ENCODE measurements around the gene EPHB1.

Gene EPHB1

DNA sequence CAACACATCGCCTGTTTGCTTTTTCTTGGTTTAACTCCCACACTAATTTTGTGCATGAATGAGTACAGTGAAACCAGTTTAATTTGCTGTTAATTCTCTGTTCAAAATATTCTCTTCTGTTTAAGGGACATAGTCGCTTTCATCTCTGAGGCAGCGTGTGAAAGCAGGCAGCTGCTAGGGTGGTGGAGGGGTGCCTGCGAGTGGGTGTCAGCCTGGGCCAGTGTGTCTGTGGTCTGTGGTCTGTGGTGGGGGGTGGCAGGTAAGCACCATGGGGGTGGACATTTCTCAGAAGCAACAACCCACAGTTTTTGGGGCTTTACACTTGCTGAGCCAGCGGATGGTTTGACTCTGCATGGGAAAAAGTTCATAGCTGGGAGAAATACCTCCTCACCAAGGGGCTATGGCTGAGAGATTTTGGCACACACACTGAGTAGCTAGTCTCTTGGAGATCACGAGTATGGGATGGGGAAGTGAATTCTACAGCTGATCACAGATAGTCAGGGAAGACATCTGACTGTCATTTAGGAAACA lies 109.2 kb downstream of the EPHB1 start:
- H3K27me3 Mint-ChIP-seq, result no peaks in the 10 kb centered on the region

DNA sequence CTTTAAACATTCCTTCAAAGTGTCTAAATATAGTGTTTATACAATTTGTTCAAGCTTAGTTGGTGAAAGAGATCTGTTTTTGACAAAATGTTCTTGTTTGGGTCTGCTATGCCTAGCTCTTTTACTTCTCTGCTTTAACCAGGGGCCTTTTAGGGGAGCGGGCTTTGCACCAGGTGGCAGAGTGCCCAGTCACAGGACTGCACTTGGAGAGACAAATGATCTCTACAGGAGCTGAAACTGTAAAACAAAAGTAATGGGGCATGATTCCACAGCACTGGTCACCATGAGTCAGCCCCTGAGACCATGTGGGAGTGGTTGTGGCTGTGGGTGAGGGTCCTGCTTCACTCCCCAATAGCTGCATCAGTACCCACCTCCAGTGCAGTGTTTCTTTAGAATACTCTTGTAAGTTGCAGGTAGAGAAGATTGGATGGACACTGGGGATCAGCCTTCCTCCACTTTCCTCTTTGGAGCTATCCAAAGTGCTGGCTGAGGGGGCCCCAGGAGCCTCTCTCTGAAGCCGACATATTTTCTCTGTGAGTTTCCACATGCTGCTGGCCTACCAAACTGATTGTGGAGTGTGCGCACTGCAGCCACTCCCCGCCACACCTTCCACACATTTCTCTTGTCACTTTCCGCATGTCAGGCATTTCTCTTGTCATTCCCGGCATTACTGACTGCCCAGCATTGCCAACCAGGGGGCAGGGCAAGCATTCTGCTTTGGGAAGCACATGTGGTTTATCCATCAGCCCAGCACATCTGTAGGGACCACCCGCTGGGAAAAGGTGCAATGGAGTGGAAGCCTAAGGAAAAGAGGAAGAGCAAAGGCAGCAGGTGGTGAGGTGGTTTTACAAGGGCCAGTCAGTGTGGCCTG lies 110.0 kb downstream of the EPHB1 start:
- Mint-ChIP-seq H3K36me3 (ENCODE audit: low read depth) (no peaks in the 10 kb centered on the region), H3K27me3 (no peaks in the 10 kb centered on the region)

More for the DNA sequence above, 109.2 kb downstream of the EPHB1 start:
- Mint-ChIP-seq H3K4me3 (no peak overlapping the region), H3K9me3 (no peaks in the 10 kb centered on the region), H3K36me3 (ENCODE audit: low read depth) (no peaks in the 10 kb centered on the region), H3K4me1 (ENCODE audit: low read depth) (peaks cover 8% of the 10 kb centered on the region), H3K27ac (no peak overlapping the region)

DNA sequence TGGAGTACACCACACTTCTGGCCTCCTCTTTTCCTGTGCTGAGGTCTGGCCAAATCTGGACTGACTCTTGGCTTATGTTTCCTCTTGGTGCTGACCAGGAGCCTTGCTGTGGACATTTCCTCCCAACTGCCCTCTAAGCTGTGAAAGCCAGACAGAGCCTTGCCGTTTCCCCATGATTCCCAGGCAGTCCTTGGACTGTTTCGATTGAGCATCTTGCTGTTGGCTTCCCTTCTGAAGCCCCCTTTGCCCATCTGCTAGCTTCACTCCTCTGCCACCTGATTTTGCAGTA lies 110.5 kb downstream of the EPHB1 start:
- Mint-ChIP-seq H3K27me3 (no peaks in the 10 kb centered on the region), H3K4me1 (ENCODE audit: low read depth) (peaks cover 8% of the 10 kb centered on the region), H3K27ac (no peak overlapping the region)

More for the DNA sequence above, 110.0 kb downstream of the EPHB1 start:
- no peak overlapping the region for H3K27ac Mint-ChIP-seq
- peaks cover 8% of the 10 kb centered on the region for H3K4me1 Mint-ChIP-seq (ENCODE audit: low read depth)
- H3K4me3 Mint-ChIP-seq, result no peak overlapping the region
- no peaks in the 10 kb centered on the region for H3K9me3 Mint-ChIP-seq

DNA sequence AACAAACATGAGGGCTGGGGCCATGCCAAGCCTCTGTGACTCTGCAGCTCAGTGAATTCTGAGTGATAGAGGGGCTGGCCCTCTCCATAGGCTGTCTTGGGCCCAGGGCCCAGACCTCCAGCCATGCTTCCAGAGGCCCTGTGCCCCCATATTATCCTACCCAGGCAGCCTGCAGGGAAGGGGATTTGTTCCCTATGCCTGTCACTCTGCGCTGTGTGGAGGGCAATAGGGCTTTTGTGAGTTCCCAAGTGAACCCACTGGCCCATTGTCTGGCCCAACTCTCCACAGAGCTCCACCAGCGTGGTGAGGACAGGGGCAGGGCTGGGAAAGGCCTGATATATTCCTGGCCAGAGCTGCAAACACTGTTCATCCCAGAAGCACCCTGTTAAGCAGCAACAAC lies 113.2 kb downstream of the EPHB1 start:
- H3K4me3 Mint-ChIP-seq, result no peak overlapping the region
- peaks cover 8% of the 10 kb centered on the region for H3K4me1 Mint-ChIP-seq (ENCODE audit: low read depth)
- no peaks in the 10 kb centered on the region for H3K27me3 Mint-ChIP-seq
- H3K9me3 Mint-ChIP-seq, result no peaks in the 10 kb centered on the region
- no peaks in the 10 kb centered on the region for H3K36me3 Mint-ChIP-seq (ENCODE audit: low read depth)
- no peak overlapping the region for H3K27ac Mint-ChIP-seq

More for the DNA sequence above, 110.5 kb downstream of the EPHB1 start:
- Mint-ChIP-seq H3K4me3 (no peak overlapping the region), H3K9me3 (no peaks in the 10 kb centered on the region), H3K36me3 (ENCODE audit: low read depth) (no peaks in the 10 kb centered on the region)

DNA sequence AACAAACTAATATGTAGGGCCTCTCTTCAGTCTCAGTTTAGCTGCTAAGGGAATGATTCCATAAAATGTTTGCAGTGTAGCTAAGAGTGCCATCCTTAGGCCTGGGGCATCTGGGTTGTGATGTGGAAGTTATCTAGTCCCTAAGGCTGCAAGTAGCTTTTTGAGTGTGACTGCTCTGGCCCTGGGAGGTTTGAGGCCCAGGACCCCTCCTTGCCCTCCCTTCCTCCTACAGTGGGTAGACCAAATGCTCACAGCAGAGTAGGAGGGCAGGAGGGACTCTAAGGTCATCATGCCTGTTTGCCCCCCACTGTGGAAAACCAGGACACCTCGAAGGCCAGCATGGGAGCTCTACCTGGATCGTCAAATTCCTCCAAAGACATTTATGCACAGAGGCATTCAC lies 115.0 kb downstream of the EPHB1 start:
- no peaks in the 10 kb centered on the region for H3K27me3 Mint-ChIP-seq
- H3K4me1 Mint-ChIP-seq (ENCODE audit: low read depth), result no peaks in the 10 kb centered on the region
- no peak overlapping the region for H3K27ac Mint-ChIP-seq
- no peaks in the 10 kb centered on the region for H3K9me3 Mint-ChIP-seq
- no peaks in the 10 kb centered on the region for H3K36me3 Mint-ChIP-seq (ENCODE audit: low read depth)
- H3K4me3 Mint-ChIP-seq, result no peak overlapping the region

DNA sequence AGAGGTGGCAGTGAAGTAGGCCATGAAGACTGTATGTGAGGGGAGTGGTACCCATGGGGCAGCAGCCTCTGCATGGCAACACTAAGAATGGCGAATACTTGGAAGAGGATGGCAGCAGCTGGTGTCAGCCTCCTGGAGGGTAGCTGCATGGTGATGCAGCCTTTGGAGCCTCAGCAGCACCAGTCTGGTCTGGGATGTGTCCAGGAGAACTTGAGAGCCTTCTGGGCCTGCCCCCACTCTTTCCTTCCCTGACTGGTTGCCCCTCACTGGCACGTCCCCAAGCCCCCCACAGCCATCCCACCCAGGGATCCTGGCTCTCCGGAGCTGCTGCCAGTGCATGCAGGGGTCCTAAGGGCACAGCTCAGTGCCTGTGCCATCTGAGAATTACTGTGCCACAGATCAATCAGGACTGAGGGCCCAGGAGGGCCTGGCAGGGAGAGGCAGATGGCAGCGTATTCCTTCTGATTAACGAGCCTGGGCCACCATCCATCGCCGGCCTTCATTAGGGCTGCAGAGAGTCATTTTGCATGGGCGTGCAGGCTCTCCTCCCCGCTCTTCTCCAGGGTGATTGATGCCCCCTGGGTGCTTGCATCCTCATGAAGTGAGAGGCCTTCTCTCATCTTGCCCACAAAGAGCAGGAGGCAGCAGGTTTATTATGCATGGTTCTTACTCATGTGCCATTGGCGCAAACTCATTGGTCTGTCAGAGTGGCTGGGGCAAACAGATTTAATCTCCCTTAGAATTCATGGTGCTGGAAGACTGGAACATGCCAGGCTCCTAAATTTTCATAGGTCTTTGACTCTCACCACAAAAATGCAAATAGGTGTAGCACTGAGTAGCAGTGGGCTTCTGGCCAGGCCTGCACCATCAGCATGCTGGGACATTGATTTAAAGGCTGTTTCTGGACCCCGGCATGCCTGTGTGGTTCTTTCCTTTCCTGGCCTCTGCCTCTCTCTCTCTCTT lies 116.8 kb downstream of the EPHB1 start:
- no peaks in the 10 kb centered on the region for H3K36me3 Mint-ChIP-seq (ENCODE audit: low read depth)
- no peak overlapping the region for H3K4me3 Mint-ChIP-seq
- H3K9me3 Mint-ChIP-seq, result no peaks in the 10 kb centered on the region
- H3K27me3 Mint-ChIP-seq, result no peaks in the 10 kb centered on the region
- H3K27ac Mint-ChIP-seq, result no peak overlapping the region
- H3K4me1 Mint-ChIP-seq (ENCODE audit: low read depth), result no peaks in the 10 kb centered on the region

DNA sequence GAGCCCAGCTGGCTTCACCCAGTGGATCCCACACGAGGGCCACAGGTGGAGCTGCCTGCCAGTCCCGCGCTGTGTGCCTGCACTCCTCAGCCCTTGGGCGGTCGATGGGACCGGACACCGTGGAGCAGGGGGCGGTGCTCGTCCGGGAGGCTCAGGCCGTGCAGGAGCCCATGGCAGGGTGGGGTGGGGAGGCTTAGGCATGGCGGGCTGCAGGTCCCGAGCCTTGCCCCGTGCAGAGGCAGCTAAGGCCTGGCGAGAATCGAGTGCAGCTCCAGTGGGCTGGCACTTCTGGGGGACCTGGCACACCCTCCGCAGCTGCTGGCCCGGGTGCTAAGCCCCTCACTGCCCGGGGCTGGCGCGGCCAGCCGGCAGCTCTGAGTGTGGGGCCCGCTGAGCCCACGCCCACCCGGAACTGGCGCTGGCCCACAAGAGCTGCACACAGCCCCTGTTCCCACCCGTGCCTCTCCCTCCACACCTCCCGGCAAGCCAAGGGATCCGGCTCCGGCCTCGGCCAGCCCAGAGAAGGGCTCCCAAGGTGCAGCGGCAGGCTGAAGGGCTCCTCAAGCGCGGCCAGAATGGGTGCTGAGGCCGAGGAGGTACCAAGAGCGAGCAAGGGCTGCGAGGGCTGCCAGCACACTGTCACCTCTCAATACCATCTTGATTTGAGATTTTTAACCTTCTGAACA lies 121.4 kb downstream of the EPHB1 start:
- Mint-ChIP-seq H3K27ac (no peak overlapping the region), H3K36me3 (ENCODE audit: low read depth) (no peaks in the 10 kb centered on the region), H3K9me3 (no peaks in the 10 kb centered on the region), H3K4me3 (no peak overlapping the region), H3K27me3 (no peaks in the 10 kb centered on the region), H3K4me1 (ENCODE audit: low read depth) (no peaks in the 10 kb centered on the region)

DNA sequence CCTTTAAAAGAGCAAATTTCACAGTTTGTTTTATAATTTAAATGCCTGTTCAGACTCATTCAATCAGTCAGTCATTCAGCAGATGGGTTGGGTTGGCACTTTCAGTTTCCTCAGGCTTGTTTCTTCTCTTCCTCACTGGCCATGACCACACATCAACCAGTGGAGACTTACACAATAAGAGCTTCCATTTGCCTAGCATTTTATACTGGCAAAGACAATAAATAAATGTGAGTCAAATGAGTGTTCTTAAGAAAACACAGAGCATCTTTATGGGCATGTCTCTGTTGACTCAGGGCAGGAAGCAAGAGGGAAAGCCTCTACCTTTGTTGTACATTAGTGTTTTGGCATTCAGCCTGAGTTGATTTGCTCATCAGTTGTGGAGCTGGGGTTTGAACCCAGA lies 122.6 kb downstream of the EPHB1 start:
- Mint-ChIP-seq H3K27me3 (no peaks in the 10 kb centered on the region), H3K4me3 (no peak overlapping the region), H3K4me1 (ENCODE audit: low read depth) (no peaks in the 10 kb centered on the region), H3K9me3 (no peaks in the 10 kb centered on the region), H3K36me3 (ENCODE audit: low read depth) (no peaks in the 10 kb centered on the region), H3K27ac (no peak overlapping the region)

DNA sequence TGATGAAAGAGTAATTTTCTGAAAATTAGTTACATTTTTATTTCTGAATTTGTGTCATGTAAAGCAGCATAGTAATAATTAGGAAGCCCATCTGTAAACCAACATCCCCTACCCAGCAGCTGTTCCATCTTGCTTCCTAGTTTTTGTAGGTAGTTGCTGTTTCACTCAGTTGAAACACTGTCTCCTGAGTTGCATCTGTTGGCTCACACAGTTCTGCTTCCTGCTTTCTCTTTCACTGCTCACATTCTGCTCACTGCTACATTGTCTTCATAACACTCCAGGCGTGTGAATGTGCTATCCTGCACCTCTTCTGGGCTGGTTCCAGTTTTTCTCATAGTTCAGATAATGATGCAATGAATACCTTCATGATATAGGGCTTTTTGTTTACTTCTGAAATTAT lies 123.4 kb downstream of the EPHB1 start:
- H3K4me1 Mint-ChIP-seq (ENCODE audit: low read depth), result no peaks in the 10 kb centered on the region
- H3K9me3 Mint-ChIP-seq, result no peaks in the 10 kb centered on the region
- no peak overlapping the region for H3K4me3 Mint-ChIP-seq
- no peaks in the 10 kb centered on the region for H3K36me3 Mint-ChIP-seq (ENCODE audit: low read depth)
- H3K27ac Mint-ChIP-seq, result no peak overlapping the region
- H3K27me3 Mint-ChIP-seq, result no peaks in the 10 kb centered on the region

DNA sequence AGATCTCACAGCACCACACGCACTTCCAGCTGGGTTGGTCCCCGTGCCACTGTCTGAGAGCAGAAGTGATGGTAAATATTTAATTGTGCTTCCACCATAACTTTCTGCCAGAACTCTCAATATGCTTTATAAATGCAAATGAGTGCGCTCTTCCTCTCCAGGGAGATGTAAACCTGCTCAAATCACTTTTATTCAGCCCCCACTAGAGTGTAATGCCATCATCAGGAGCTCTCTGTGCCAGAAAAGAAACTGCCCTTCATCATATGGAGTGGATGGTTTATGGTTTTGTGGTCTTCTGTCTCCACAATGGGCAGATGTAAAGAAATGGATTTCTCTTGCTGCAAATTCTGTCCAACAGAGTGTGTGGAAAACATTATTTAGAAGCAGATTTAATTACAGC lies 127.0 kb downstream of the EPHB1 start:
- no peak overlapping the region for H3K4me3 Mint-ChIP-seq
- H3K9me3 Mint-ChIP-seq, result peaks cover 9% of the 10 kb centered on the region
- no peaks in the 10 kb centered on the region for H3K36me3 Mint-ChIP-seq (ENCODE audit: low read depth)
- no peaks in the 10 kb centered on the region for H3K4me1 Mint-ChIP-seq (ENCODE audit: low read depth)
- H3K27ac Mint-ChIP-seq, result no peak overlapping the region
- H3K27me3 Mint-ChIP-seq, result peaks cover 3% of the 10 kb centered on the region

DNA sequence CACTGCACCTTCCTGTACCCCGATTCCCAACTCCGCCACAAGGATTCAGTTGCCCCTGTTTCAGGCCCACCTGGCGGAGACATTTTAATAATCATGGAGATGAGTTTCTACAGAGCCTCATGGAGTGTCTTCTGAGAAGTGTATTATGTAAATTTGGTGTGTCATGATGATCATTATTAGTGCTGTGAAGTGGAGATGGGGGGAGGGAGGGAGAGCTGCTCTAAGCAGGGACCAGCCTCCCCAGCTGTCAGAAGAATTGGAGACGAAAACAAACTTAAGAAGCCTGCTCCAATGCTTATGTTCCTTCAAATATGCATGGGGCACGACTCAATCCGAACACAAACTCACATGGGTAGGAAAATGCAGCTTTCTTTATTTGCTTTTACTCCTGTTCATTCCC lies 127.8 kb downstream of the EPHB1 start:
- peaks cover 9% of the 10 kb centered on the region for H3K9me3 Mint-ChIP-seq
- H3K36me3 Mint-ChIP-seq (ENCODE audit: low read depth), result no peaks in the 10 kb centered on the region
- H3K4me1 Mint-ChIP-seq (ENCODE audit: low read depth), result no peaks in the 10 kb centered on the region
- no peak overlapping the region for H3K4me3 Mint-ChIP-seq
- no peak overlapping the region for H3K27ac Mint-ChIP-seq
- peaks cover 3% of the 10 kb centered on the region for H3K27me3 Mint-ChIP-seq

DNA sequence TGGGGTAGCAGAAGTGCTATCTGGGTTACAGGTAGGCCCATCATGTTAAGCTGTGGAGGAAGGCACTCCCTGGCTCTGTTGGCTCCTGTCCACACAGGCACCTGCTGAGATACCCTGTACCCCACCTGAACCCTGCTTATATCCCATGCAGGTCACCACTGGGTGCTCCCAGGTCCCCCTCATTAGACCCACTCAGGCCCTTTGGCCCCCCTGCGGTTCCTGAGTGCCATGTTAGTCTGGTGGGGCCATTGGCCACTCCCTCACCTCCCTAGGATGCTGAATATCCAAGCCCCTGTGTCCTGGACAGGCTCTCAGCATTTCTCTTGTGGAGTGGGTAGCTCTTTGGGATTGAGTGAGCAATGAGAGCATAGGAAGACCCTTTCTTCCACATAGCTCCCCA lies 128.2 kb downstream of the EPHB1 start:
- no peak overlapping the region for H3K27ac Mint-ChIP-seq
- peaks cover 3% of the 10 kb centered on the region for H3K27me3 Mint-ChIP-seq
- no peaks in the 10 kb centered on the region for H3K4me1 Mint-ChIP-seq (ENCODE audit: low read depth)
- no peak overlapping the region for H3K4me3 Mint-ChIP-seq
- peaks cover 9% of the 10 kb centered on the region for H3K9me3 Mint-ChIP-seq
- H3K36me3 Mint-ChIP-seq (ENCODE audit: low read depth), result no peaks in the 10 kb centered on the region

DNA sequence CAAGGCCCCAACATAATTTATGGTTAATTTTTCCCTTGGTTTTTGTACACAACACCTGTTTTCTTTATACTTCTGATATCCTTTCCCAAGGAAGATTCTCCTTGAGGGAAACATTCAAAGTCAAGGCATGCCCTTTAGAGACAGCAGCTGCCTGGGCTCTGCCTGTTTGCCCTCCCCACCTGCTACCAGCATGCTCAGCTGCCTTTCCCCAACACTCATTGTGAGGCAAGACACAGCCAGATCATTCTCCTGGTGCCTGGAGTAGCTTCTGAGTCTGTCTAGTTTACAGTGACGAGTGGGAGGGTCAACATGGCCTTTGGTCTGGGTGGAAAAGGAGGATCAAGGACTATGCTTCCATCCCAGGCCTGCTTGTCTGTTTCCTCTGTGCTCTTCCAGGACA lies 132.5 kb downstream of the EPHB1 start:
- peaks cover 3% of the 10 kb centered on the region for H3K27me3 Mint-ChIP-seq
- H3K27ac Mint-ChIP-seq, result no peak overlapping the region
- H3K9me3 Mint-ChIP-seq, result peaks cover 9% of the 10 kb centered on the region
- no peaks in the 10 kb centered on the region for H3K4me1 Mint-ChIP-seq (ENCODE audit: low read depth)
- H3K36me3 Mint-ChIP-seq (ENCODE audit: low read depth), result no peaks in the 10 kb centered on the region
- no peak overlapping the region for H3K4me3 Mint-ChIP-seq

DNA sequence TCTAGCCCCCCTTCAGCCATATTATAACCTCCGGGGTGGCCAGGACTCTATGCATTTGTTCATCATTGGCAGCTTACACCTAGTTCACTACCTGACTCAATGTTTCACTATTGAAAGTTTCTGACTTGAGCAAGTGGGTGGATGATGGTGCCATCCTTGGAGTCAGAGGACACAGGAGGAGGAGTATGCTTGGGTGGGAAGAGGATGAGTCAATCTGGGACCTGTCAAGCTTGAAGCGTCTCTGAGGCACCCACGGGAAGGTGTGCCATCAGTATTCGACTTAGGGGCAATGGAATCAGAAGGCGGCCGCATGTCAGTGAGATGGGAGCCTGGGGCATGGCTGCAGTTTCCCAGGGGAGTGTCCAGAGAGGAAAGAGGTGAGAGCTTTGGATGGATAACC lies 133.3 kb downstream of the EPHB1 start:
- no peak overlapping the region for H3K4me3 Mint-ChIP-seq
- no peaks in the 10 kb centered on the region for H3K4me1 Mint-ChIP-seq (ENCODE audit: low read depth)
- H3K36me3 Mint-ChIP-seq (ENCODE audit: low read depth), result no peaks in the 10 kb centered on the region
- no peak overlapping the region for H3K27ac Mint-ChIP-seq
- peaks cover 9% of the 10 kb centered on the region for H3K9me3 Mint-ChIP-seq
- peaks cover 3% of the 10 kb centered on the region for H3K27me3 Mint-ChIP-seq

DNA sequence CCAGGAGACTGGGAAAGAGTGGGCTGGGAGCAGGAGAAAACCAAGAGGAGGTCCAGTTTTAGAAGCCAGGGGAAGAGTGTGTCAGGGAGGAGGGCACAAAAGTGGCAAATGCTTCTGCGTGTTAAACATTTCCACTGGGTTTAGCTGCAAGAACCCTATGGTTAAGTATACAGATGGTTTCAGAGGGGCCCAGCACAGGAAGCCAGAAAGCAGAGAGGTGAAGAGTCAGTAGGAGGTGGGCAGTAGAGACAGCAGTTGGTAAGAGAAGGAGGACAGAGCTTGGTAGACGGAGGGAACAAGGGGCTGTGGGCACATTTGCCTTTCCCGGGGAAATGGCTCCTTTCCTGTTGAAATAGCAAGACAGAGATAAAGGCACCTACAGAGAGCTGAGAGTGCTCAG lies 133.8 kb downstream of the EPHB1 start:
- no peaks in the 10 kb centered on the region for H3K4me1 Mint-ChIP-seq (ENCODE audit: low read depth)
- H3K27me3 Mint-ChIP-seq, result peaks cover 3% of the 10 kb centered on the region
- H3K9me3 Mint-ChIP-seq, result peaks cover 9% of the 10 kb centered on the region
- H3K27ac Mint-ChIP-seq, result no peak overlapping the region
- no peak overlapping the region for H3K4me3 Mint-ChIP-seq
- no peaks in the 10 kb centered on the region for H3K36me3 Mint-ChIP-seq (ENCODE audit: low read depth)
